HG02840 (cell line): ENCODE data around the gene NT5C1A.

Source experiments
- ATAC-seq: cut with Tn5 transposase; IDR thresholded peaks from one replicate; pipeline ENCODE4 v1.9.1; 2021; ENCODE audit warnings: mild to moderate bottlenecking, moderate library complexity, moderate number of reproducible peaks; ENCODE audit not compliant: unreplicated experiment, low FRiP score

The NT5C1A gene

DNA sequence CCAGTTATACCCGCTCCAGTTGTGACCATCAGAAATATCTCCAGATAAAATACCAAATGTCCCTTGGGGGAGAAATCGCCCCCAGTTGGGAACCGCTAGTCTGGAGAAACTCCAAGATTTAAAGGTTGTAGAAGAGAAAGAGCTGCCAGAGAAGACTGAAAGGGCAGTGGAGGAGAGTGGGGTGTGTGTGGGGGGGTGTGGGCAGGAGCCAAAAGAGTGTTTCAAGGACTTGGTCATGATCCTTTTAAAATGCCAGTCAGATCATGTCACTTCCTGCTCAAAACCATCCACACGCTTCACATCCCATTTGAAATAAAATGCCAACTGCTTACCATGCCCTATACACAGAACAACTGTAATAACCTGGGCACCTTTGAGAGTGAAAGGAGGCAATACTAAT is 29.1 kb downstream of the NT5C1A start:
- no peak for ATAC-seq

GRCh38 chr1:39640861-39641260 is 31.0 kb downstream of the NT5C1A start:
- no peak for ATAC-seq

- ATAC-seq = no peak
Observed at GRCh38 chr1:39639305-39640130, 32.4 kb downstream of the NT5C1A start, which contains the start of gene HEYL. Gene HEYL (minus strand): TSS chr1:39639643. CDS start chr1:39639625, 18 bp downstream.

- no peak for ATAC-seq
Observed at GRCh38 chr1:39638965-39639304, 33.0 kb downstream of the NT5C1A start.

GRCh38 chr1:39637361-39637760 is 34.5 kb downstream of the NT5C1A start:
- no peak for ATAC-seq

DNA sequence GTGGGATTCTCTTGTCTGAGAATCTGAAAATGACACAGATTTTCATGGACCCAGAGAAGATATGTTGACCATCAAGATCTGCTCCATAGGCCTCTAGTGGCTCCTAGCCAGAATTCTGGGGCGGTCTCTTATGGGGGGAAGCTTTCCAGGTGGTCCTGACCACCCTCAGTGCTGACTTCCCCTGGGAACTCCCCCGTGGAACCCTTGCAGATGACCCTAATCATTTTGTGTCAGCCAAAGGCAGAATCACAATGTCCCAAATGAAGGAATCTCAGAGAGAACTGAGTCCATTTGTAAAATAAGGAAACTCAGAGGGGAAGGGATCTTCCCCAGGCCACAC is 36.1 kb downstream of the NT5C1A start:
- ATAC-seq = no peak

GRCh38 chr1:39635205-39635870 is 36.6 kb downstream of the NT5C1A start:
- no peak for ATAC-seq

GRCh38 chr1:39633422-39633821 is 38.5 kb downstream of the NT5C1A start:
- ATAC-seq = no peak

DNA sequence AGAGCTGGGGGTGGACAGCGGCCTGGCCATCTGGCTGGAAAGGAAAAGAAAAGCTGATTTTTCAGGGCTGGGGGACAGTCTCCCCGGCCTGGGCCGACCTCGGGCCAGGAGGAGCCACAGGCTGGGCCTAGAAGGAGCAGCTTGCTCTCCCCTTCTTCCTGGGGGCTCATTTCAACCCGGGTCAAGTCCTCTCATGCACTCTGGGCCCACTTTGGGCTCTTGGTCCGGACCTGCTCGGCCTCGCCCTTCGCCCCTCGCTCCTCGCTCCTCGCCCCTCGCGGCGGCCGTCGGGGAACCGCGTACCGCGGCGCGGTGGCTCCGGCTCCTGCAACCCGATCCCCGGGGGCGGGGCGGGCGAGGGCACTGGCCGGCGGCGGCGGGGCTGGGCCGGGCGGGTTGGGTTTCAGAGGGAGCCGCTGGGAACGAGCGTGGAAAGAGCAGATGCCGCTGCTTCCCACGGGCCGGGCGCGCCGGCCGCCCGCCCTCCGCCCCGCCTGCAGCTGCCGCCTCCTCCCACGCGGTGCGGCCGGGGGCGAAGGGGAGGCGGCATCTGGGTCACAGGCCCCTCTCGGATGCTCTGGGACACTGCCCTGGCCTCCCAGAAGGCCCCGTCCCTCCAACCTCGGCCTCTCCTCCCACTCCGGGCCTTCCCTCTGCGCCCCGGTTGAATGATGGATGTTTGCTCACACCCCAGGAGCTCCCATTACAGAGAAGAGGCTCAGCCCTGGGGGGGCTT is 39.1 kb downstream of the NT5C1A start:
- no peak for ATAC-seq

GRCh38 chr1:39632323-39632681 is 39.6 kb downstream of the NT5C1A start:
- ATAC-seq = no peak

GRCh38 chr1:39631361-39632322 is 40.3 kb downstream of the NT5C1A start:
- ATAC-seq = no peak

DNA sequence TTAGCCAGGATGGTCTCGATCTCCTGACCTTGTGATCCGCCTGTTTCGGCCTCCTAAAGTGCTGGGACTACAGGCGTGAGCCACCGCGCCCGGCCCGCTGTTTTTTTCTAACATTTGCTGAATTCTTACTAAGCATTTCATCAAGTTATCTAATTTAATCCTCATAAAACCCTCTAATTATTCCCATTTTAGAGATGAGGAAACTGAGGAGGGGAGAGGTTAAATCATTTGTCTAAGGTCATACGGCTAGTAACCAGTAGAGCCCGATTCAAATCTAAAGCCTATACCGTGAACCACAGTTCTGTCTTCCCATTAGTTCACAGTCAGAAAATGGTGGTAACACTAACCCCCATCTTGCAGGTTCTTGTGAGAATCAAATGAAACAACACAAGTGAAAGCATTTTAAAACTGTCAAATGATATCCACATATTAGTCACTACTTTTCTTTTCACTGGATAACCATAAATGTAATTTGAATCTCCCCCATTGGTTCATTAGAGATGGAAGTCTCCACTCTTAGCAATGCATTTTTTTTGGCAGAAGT is 43.0 kb downstream of the NT5C1A start:
- no peak for ATAC-seq

DNA sequence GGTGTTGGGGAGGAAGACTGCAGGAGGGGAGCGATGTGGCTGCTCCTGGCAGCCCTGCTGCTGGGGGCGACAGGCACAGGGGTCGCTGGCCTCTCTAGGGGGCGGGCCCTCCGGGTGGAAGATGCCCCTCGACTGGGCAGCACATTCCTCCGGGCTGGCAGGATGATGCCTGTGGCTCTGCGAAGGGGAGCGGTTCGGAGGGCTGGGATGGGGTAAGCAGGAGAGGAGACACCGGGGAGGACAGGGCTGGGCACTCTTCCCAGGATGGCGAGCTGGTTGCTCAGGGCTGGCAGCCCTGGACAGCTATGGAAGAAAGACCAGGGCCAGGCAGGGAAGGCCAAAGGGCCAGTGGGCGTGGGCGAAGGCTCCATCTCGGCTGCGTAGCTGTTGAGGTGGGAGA is 45.3 kb downstream of the NT5C1A start:
- no peak for ATAC-seq

- no peak for ATAC-seq
Observed at GRCh38 chr1:39625462-39626273, 46.2 kb downstream of the NT5C1A start.

DNA sequence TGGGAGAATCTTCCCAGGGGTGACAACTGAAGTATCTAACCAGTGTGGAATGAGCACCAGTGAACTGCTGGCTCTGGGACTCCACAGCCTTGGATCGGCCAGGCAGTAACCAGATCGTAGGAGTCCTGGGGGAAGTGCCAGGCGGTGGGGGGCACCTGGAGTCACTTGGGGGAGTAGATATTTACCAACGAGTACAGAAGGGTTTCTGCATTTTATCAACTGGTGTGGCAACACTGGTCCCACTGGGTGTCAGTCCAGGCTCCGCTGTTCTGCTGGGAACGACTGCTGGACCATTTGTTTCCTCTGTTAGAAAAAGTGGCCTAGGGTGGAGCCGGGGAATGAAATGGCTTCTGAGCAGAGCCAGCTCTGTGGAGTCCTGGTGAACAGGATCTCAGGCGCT is 46.9 kb downstream of the NT5C1A start:
- no peak for ATAC-seq

GRCh38 chr1:39623053-39623452 is 48.9 kb downstream of the NT5C1A start:
- no peak for ATAC-seq

- ATAC-seq = no peak
Observed at GRCh38 chr1:39622427-39622826, 49.5 kb downstream of the NT5C1A start.

DNA sequence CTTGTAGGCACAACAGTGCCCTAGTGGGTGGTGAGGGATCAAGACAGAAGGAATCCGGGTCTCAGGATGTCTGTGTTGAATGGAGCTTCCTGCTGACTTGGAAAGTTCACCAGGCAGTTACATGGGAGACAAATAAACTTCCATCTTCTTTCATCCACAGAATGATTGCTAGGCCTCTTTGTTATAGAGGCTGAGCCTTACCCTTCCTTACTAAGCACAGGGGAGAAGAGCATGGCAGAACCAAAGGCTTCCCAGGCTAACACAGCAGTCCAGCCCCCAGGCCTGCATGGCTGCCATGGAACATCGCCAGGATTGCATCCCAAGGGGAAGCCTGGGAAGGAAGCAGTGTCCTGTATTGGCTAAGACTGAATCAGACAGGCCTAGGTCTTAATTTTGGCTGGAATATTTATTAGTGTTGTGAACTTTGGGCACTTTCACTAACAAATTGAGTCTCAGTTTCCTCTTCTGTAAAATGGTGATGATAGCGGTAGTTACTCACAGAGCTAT is 51.2 kb downstream of the NT5C1A start:
- no peak for ATAC-seq

DNA sequence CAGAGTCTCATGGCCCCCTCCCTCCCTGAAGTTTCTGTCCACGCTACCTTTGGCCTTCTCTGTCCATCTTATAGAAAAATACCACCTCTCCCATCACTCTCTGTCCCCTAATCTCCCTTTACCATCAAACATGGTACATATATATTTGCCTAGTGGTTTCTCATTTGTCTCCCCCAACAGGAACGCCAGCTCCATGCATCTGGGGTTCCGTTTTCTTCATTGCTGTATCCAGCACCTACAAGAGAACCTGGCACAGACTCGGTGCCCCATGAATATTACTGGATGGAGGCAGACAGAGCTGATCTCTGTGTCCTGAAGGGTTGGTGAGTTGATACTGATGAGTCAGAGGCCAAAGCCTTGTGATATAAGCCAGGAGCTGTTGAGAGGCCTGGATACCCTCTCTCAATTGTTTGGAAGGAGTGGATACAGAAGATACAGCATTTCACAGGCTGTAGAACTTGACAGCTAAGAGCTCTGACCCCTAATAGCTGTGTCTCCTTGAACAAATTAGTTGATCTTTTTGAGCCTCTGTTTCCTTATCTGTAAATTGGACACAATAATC is 54.3 kb downstream of the NT5C1A start:
- ATAC-seq = no peak
